GM12865 (cell line): ENCODE data around the gene MYCBP2.

Source experiments
- DNase-seq: peaks from one replicate; pipeline ENCODE4 v3.0.0; 2010; ENCODE audit warnings: low read depth
- H3K4me3 ChIP-seq: 2 replicates; pipeline ENCODE4 v1.5.1; 2011; ENCODE audit warnings: mild to moderate bottlenecking, low read depth, low read length, control low read depth
- TF ChIP-seq, protein P1 (sequence below): IDR thresholded peaks from 2 replicates; pipeline ENCODE4 v1.5.1; 2011; ENCODE audit warnings: low read length, control low read depth, low read depth, inconsistent platforms; ENCODE audit not compliant: insufficient read depth; ENCODE audit errors: missing control alignments

MYCBP2 gene

DNA sequence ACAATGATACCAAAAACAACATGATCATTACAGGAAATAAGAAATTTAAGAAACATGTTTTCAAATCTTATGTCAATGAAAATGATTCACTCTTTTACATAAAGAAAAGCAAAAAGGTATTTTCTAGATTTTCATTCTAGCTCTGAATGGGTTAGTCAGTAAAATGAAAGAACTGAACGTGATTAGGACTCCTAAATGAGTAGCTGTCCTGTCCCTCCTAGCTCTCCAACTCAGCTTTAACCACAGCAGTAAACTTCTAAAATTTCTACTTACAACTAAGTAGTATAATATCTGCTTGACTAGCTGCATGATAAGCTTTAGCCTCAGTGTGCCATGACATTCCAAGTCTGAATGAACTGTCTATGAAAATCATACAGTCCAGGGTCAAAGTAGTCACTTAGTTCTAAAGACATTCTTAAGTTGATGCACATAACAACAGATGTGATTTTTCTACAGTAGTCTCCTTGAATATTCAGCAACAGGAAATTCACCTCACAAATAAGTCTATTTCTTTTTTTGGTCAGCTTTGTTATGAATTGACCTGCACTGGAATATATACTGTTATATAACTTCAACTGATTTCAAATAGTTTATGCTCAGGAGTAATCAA is 136.4 kb downstream of the MYCBP2 start:
- TF ChIP-seq, protein P1, sequence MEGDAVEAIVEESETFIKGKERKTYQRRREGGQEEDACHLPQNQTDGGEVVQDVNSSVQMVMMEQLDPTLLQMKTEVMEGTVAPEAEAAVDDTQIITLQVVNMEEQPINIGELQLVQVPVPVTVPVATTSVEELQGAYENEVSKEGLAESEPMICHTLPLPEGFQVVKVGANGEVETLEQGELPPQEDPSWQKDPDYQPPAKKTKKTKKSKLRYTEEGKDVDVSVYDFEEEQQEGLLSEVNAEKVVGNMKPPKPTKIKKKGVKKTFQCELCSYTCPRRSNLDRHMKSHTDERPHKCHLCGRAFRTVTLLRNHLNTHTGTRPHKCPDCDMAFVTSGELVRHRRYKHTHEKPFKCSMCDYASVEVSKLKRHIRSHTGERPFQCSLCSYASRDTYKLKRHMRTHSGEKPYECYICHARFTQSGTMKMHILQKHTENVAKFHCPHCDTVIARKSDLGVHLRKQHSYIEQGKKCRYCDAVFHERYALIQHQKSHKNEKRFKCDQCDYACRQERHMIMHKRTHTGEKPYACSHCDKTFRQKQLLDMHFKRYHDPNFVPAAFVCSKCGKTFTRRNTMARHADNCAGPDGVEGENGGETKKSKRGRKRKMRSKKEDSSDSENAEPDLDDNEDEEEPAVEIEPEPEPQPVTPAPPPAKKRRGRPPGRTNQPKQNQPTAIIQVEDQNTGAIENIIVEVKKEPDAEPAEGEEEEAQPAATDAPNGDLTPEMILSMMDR: no peak
- no peak overlapping the region for H3K4me3 ChIP-seq

DNA sequence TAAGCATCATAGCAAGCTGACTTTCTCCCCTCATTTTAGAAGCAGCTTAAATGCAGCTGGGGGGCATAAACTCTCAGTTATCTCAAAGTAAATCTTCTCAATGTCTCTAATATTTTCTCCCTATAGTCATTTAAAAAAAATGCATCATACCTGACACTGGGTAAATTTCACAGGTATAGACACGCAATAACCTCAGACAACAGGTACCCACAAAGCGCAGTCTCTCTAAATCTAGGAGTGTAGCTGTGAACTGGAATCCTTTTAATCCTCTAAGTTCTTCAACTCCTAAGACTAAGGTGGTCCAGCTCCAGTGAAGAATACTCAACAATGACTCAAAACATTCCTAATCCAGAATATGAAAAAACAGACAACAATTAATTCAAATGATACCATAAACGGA is 141.2 kb downstream of the MYCBP2 start:
- no peak overlapping the region for H3K4me3 ChIP-seq
- DNase-seq: no peak
- TF ChIP-seq, protein P1: no peak

More for the DNA sequence above, 136.4 kb downstream of the MYCBP2 start:
- no peak for DNase-seq

DNA sequence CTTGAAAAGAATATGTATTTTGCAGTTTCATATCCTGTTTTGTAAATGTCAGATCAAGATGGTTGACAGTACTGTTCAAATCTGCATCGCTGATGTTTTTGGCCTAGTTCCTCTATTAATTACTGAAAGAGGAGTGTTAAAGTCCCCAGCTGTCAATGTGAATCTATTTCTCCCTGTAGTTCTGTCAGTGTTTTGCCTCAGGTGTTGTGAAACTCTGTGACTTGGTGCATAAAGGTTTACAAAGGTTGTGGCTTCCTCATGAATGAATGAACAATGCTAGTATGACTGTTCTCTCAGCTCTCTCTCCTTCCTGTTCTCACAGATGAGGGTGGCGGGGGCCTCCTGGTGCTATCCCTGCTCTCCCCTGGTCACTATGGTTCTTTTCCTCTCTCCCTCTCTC is 142.4 kb downstream of the MYCBP2 start:
- H3K4me3 ChIP-seq: no peak overlapping the region
- TF ChIP-seq, protein P1: no peak
- peak; percentile 87 for DNase-seq

DNA sequence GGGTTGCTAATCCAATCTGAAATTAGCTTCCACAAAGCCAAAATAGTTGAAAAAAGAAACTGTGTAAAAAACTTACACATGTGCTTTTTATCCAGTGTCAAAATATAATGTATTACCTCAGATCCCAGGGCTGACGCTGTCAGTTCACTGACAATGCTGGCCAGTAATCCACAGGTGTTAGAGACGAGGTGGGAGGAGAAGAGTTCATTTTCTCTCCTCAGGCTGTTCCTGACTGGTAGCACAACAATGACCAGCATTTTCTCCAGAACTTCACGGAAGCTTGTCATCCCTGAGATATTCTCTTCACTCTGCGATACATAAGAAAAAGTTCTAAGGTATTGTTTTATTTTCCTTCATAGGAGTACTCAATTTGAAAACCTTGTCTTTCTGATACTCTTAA is 146.9 kb downstream of the MYCBP2 start:
- TF ChIP-seq, protein P1: no peak
- no peak overlapping the region for H3K4me3 ChIP-seq
- no peak for DNase-seq

DNA sequence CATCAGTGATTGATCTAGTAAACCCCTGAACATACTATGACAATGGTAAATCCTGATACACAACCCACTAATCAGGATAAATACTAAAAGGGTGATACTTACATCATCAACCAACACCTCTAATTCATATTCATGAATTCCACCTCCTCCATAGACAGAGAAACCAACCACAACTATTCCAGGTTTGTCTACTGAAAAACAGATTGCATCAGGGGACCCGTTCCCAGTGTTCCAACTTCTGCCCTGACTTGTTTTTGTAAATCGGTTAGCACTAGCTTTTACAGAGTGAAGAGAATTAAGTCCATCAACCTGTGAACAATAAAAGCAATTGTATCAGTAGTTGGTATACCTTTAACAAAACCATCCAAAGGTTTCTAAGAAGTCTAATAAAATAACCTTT is 149.2 kb downstream of the MYCBP2 start:
- TF ChIP-seq, protein P1: no peak
- no peak for DNase-seq

DNA sequence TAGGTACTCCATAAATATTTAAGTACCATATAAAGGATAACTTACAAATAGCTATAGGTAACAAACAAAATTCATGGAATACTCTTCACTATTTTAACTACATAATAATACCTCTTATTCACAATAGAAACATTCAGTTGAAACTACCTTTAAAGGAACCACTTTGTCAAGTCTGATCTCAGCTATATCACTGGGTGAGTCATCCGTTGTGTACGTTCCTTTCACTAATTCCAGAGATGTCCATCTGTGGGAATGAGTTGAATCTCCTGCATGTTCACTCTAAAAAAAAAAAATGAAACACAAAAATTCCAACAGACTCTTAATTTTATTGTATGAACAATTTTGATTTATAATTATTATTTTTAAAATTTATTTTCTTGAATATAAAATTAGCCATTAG is 150.5 kb downstream of the MYCBP2 start:
- no peak overlapping the region for H3K4me3 ChIP-seq
- no peak for DNase-seq
- TF ChIP-seq, protein P1: no peak

More for the DNA sequence above, 149.2 kb downstream of the MYCBP2 start:
- H3K4me3 ChIP-seq: no peak overlapping the region

DNA sequence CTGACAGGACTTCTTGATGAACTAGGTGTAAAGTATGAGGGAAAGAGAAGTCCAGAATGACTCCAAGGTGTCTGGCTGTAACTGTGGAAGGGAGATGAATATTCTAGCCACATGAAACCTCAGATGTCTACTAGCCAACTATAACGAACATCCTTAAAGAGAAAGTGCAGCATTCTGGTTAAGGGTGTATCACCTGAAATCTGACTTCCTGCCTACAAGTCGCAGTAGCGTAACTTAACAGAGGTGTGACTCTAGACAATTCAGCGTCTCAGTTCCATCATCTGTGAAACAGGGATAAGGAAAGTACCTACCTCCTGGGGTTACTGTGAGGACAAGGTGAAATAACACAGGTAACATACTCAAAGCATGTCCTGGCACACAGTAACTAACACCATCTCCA is 154.2 kb downstream of the MYCBP2 start:
- no peak for DNase-seq
- TF ChIP-seq, protein P1: no peak
- no peak overlapping the region for H3K4me3 ChIP-seq
